Right lobe of liver (tissue), 6 donors: ENCODE data around the gene WFDC1. TPM values are rescaled to one million over a fixed set of nuclear protein-coding genes. Genes with fewer than 3 reads are reported as not detected.

ENCODE experiments used
- ATAC-seq, 4 donors: fragments of 200-7000 bp; cut with Tn5 transposase; one replicate each; pipeline ENCODE4 v1.9.1; 2020; ENCODE audit warnings: mild to moderate bottlenecking in 4 of 4, moderate library complexity in 4 of 4
- DNase-seq, 3 donors: peaks; one replicate each; pipeline ENCODE4 v3.0.0-alpha.2; 2020
- H3K27ac ChIP-seq, 3 donors: fragments of 200-600 bp; one replicate each; pipeline ENCODE4 v1.8.0; 2022
- H3K27me3 ChIP-seq, 2 donors: fragments of 200-600 bp; one replicate each; pipeline ENCODE4 v1.8.0; 2022
- H3K36me3 ChIP-seq, 4 donors: fragments of 200-600 bp; sonication (generic) in 1 of 4; one replicate each; pipeline versions ENCODE4 v1.5.1 to v1.8.0; 2017 to 2022; ENCODE audit warnings: control low read depth in 1 of 4
- H3K4me1 ChIP-seq, 4 donors: fragments of 200-600 bp; sonication (generic) in 1 of 4; one replicate each; pipeline versions ENCODE4 v1.5.1 to v1.8.0; 2017 to 2022; ENCODE audit warnings: control low read depth in 1 of 4
- H3K4me3 ChIP-seq, 3 donors: fragments of 200-600 bp; one replicate each; pipeline ENCODE4 v1.8.0; 2022
- H3K9me3 ChIP-seq, 4 donors: fragments of 200-600 bp; sonication (generic) in 1 of 4; one replicate each; pipeline versions ENCODE4 v1.5.1 to v1.8.0; 2017 to 2022; ENCODE audit warnings: control low read depth in 1 of 4
- CTCF ChIP-seq, 4 donors: fragments of 200-600 bp in 3 of 4; fragments of 450-650 bp in 1 of 4; IDR thresholded peaks; one replicate each; pipeline versions ENCODE4 v1.5.1 to v1.8.0; 2016 to 2022; ENCODE audit warnings: antibody characterized with exemption in 4 of 4, mild to moderate bottlenecking in 2 of 4
- POLR2A ChIP-seq: fragments of 450-650 bp; IDR thresholded peaks from one replicate; pipeline ENCODE4 v1.6.1; 2017; ENCODE audit warnings: antibody characterized with exemption, mild to moderate bottlenecking
- WGBS: methylation state at CpG from one replicate; pipeline ENCODE4 v1.1.6; 2018; ENCODE audit warnings: low coverage, low lambda C conversion rate; ENCODE audit not compliant: insufficient coverage; ENCODE audit errors: missing lambda C conversion rate; 5-methylcytosine and 5-hydroxymethylcytosine counted together
- intact Hi-C, 2 donors: fragments of 100-400 bp; cut with DNase I; formaldehyde crosslinking; loops; one replicate each; pipeline versions ENCODE4 v1.11.2 to v1.14.1; 2022
- total RNA-seq, 6 experiments: library from RNA; depleted of rRNA in 2 of 6; stranded (reverse); fragments of >200 nt in 2 of 6; fragmentation: NEBNext Ultra II Directional in 3 of 6; extraction: Animal tissue kit (Norgen Biotek cat#: 25700) in 3 of 6; gene quantifications; one replicate each; pipeline versions ENCODE4 v1.1.0 to v1.2.4, GENCODE V29; 2016 to 2023
- donor health status: DM: no; HTN: yes; CAD: no.
- donor health status: DM: no; HTN: no; CAD: no.
- donor health status: DM: no; HTN: no; CAD: no.
- donor health status: DM: no; HTN: yes; CAD: no.
- donor health status: DM: no; HTN: yes; CAD: no.

Gene WFDC1
- total RNA-seq, 6 experiments from 2014 or later = 0.64 to 5.0 (median 2.3) TPM

- Histone ChIP-seq H3K9me3 (no peaks in the 10 kb centered on the region), H3K27me3 (no peaks in the 10 kb centered on the region), H3K27ac (no peak overlapping the region), H3K36me3 (no peaks in the 10 kb centered on the region), H3K4me1 (no peaks in the 10 kb centered on the region), H3K4me3 (no peak overlapping the region)
- TF ChIP-seq CTCF (IDR thresholded peaks at IDR 0.05) = no peak
- no peak for TF ChIP-seq POLR2A
- ATAC-seq (no peak), DNase-seq (peak in 1 of 3 donors; percentile 17)
- WGBS = 87% methylated on average over 9 of the region's 9 CpGs
- intact Hi-C loops = no loop called here
Observed at GRCh38 chr16:84274515-84274914, 20.2 kb upstream of the WFDC1 start.

- Histone ChIP-seq H3K4me1 (no peaks in the 10 kb centered on the region), H3K27me3 (no peaks in the 10 kb centered on the region), H3K4me3 (no peak overlapping the region), H3K36me3 (no peaks in the 10 kb centered on the region), H3K27ac (no peak overlapping the region), H3K9me3 (no peaks in the 10 kb centered on the region)
- no peak for TF ChIP-seq POLR2A
- TF ChIP-seq CTCF (IDR thresholded peaks at IDR 0.05) = no peak
- ATAC-seq = no peak
- intact Hi-C loops = loop anchor here in 1 of 2 donors (5.0 kb wide), 1 partner anchor 207 kb away; no protein-coding TSS in a partner anchor
- 53% methylated on average over 6 of the region's 6 CpGs for WGBS
- DNase-seq = no peak
Observed at GRCh38 chr16:84275585-84276151, 19.0 kb upstream of the WFDC1 start.

GRCh38 chr16:84277244-84277823 lies 17.3 kb upstream of the WFDC1 start:
- H3K4me1 ChIP-seq = no peaks in the 10 kb centered on the region
- ATAC-seq (peak; percentile 62 to 72 (median 70)), DNase-seq (peak; percentile 65 to 73 (median 68))
- 24% methylated on average over 10 of the region's 10 CpGs for WGBS
- H3K9me3 ChIP-seq = no peaks in the 10 kb centered on the region
- no peak overlapping the region for H3K27ac ChIP-seq
- intact Hi-C loops = loop anchor here in 1 of 2 donors (5.0 kb wide), 1 partner anchor 205 kb away; no protein-coding TSS in a partner anchor
- H3K36me3 ChIP-seq = no peaks in the 10 kb centered on the region
- TF ChIP-seq POLR2A = no peak
- peak; percentile 58 to 82 (median 80) for TF ChIP-seq CTCF (IDR thresholded peaks at IDR 0.05)
- no peaks in the 10 kb centered on the region for H3K27me3 ChIP-seq
- H3K4me3 ChIP-seq = no peak overlapping the region

- no peaks in the 10 kb centered on the region for H3K27me3 ChIP-seq
- H3K4me3 ChIP-seq = no peak overlapping the region
- no peak overlapping the region for H3K27ac ChIP-seq
- TF ChIP-seq CTCF (IDR thresholded peaks at IDR 0.05) (no peak), POLR2A (no peak)
- H3K4me1 ChIP-seq = no peaks in the 10 kb centered on the region
- no peaks in the 10 kb centered on the region for H3K9me3 ChIP-seq
- 84% methylated on average over 7 of the region's 12 CpGs for WGBS
- intact Hi-C loops = loop anchor here in 1 of 2 donors (5.0 kb wide), 1 partner anchor 204 kb away; no protein-coding TSS in a partner anchor
- DNase-seq (peak in 1 of 3 donors; percentile 6), ATAC-seq (no peak)
- H3K36me3 ChIP-seq = no peaks in the 10 kb centered on the region
Observed at GRCh38 chr16:84278333-84278732, 16.3 kb upstream of the WFDC1 start.
